GM18505 (cell line): Measurements from ENCODE around the gene DPH5.
"Not testable (repeated sequence)": the region's sequence is repeated elsewhere in the genome, so short reads cannot be mapped to it uniquely, and the experiment has no call there.

Source experiments
- ATAC-seq: cut with Tn5 transposase; IDR thresholded peaks from one replicate; pipeline ENCODE4 v1.9.1; 2021; ENCODE audit not compliant: unreplicated experiment
- POLR2A ChIP-seq: IDR thresholded peaks from 4 replicates; pipeline ENCODE4 v1.6.1; 2011; ENCODE audit warnings: borderline replicate concordance; ENCODE audit not compliant: insufficient read depth, insufficient read length; ENCODE audit errors: extremely low read depth

Gene DPH5

GRCh38 chr1:101043776-101044175, 18.2 kb upstream of the DPH5 start:
- no peak for ATAC-seq
- no peak for TF ChIP-seq POLR2A

DNA sequence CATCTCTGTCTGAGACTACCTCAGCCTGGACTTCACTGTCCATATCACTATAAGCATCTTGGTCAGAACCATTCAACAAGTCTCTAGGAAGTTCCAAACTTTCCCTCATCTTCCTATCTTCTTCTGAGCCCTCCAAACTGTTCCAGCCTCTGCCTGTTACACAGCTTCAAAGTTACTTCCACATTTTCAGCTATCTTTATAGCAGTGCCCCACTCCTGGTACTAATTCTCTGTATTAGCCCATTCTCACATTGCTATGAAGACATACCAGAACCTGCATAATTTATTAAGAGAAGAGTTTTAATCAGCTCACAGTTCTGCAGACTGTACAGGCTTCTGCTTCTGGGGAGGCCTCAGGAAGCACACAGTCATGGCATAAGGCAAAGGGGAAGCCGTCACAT, 15.7 kb upstream of the DPH5 start:
- no peak for TF ChIP-seq POLR2A
- ATAC-seq, result no peak

- no peak for ATAC-seq
- TF ChIP-seq POLR2A, result no peak
Measured at GRCh38 chr1:101040666-101041065, 15.1 kb upstream of the DPH5 start.

DNA sequence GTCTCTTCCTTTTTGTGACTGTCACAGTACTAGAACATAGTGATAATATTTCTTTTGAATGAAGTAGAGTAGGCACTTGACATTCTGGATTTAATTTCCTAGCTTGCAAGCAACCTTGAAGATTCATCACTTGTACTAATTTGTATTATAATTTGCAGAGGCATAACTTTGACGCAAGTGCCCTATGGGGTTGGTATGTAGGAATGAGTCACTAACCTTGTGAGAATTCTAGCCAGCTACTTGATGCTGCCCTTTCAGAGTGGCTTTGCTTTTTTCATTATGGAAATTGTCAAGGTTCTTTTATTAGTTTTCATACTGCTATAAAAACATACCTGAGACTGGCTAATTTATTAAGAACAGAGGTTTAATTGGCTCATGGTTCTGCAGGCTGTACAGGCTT, 13.7 kb upstream of the DPH5 start:
- no peak for TF ChIP-seq POLR2A
- ATAC-seq, result no peak

DNA sequence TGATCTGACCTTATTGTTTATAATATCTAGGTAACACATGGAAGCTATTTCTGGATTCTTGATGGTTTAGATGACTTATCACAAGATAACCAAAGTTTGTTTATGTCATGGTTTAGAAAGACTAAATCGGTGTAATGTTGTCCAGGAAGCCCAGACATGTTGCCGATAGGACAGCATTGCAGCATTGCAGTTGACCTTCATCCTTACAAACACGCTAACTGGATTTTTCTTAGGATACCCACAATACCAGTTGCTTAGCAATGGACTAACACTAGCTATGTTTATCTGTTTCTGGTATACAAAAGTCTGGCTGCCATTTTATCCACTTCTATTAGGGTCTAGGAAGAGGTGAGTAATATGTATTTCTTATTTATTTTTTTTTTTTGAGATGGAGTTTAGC, 11.7 kb upstream of the DPH5 start:
- no peak for ATAC-seq
- no peak for TF ChIP-seq POLR2A

DNA sequence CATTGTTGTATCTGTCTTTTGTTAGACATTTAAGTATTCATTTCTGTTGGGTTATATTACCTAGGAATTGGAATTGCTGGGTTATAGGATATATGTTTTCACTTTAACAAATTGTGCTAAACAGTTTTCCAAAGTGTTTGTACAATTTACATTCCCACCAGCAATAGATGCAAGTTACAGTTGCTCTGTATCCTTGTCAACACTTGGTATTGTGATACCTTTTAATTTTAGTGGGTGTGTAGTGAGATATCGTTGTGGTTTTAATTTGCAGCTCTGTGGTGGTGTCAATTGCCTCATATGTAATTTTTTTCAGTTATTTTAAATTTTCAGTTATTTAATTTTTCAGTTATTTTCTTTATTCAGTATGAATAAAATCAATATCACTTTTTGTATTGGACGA, 7.4 kb upstream of the DPH5 start:
- no peak for TF ChIP-seq POLR2A
- ATAC-seq, result no peak

GRCh38 chr1:101032129-101032528, 6.5 kb upstream of the DPH5 start:
- not testable (repeated sequence) for ATAC-seq

- ATAC-seq, result no peak
- no peak for TF ChIP-seq POLR2A
Measured at GRCh38 chr1:101030881-101031280, 5.3 kb upstream of the DPH5 start.

DNA sequence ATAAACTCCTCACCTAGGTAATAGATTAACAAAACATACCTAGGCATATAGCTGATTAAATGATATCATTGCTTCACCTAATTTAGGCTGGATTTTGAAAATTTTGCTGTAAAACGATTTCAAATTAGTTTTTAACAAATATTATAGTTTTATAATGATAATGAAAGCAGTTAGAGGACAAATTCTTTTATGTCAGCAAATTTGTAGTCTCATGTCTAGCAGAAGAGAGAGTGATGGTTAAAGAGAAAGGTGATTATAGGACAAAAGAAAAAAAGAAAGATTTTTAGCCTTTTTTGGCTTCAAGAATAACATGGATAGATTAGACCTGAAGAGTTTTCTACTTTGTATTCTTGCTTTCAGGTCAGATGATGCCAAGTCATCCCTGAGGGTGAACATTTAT, 3.6 kb upstream of the DPH5 start:
- no peak for TF ChIP-seq POLR2A
- no peak for ATAC-seq

DNA sequence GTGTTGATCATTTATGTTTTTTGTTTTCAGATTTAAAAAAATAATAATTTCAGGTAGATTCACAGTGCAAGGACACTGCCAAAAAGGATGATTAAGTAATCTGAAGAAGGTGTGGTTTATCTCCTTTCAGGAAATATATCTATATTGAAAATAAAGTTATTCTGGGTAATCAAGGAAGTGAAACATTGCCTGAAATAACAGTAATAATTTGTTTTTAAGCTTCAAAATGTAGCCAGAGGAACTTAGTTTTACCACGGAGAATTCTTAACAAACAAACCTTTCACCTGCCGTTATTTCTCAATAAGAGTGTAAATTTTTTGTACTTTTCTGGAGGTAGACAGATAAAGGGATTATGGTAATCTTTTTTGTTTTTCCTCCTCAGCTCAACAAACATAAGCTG, 2.9 kb upstream of the DPH5 start:
- ATAC-seq, result no peak
- TF ChIP-seq POLR2A, result no peak

GRCh38 chr1:101027194-101027772, 1.7 kb upstream of the DPH5 start:
- no peak for TF ChIP-seq POLR2A
- no peak for ATAC-seq

DNA sequence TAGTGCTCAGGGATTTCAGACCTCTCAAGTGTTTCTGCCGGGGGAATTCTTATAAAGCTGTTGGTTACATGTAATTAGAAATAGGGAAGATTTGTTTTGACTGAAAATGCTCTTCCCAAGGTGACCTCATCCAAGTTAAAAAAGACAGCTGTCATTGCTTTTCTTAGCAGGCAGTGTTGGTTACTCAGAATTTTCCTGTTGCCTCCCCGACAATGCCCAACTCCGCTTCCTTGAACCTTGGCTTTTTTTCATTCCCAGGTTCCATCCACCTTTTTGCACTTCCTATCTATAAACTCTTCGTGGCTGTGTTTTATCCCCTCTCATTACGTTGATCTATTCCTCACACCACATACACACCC, 825 bp upstream of the DPH5 start:
- TF ChIP-seq POLR2A, result no peak

GRCh38 chr1:101025283-101025656, 314 bp downstream of the DPH5 start:
- TF ChIP-seq POLR2A, result no peak
- ATAC-seq, result peak; percentile 18

More for the DNA sequence above, 825 bp upstream of the DPH5 start:
- ATAC-seq, result no peak

DNA sequence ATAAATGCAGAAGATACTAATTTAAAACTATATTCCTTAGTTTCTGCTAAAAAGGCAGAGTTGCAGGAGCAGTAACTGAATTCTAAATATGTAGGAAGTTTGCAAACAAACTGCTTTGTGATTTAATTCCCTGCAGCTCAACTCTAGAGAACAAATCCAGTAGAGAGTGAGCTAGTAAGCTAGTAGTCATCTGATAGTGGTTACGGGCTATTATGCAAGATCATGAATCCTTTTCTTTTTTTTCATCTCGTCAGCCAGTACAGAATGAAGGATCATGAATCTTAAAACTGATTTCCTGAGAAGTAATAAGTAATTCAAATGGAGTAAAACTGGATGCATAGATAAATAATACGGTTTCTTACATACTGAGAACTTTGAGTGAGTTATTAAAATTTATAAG, 3.3 kb downstream of the DPH5 start:
- ATAC-seq, result no peak
- TF ChIP-seq POLR2A, result no peak

DNA sequence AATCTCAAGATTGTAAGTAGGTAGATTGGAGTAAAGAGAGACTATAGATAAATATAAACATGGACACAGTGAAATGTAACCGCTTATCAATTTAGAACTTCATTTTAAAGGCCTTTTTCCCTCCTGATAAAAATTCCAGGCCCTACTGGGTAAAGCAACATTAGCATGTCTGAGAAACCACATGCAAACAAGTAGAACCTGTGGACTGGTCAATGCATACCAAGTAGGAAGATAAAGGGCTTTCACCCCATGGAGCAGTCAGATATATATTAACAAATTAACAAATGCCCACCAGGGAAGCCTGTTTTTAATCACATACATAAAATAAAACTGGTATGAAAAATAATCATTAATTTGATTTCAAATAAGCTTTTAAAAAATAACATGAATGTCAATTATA, 8.1 kb downstream of the DPH5 start:
- ATAC-seq, result no peak
- no peak for TF ChIP-seq POLR2A

DNA sequence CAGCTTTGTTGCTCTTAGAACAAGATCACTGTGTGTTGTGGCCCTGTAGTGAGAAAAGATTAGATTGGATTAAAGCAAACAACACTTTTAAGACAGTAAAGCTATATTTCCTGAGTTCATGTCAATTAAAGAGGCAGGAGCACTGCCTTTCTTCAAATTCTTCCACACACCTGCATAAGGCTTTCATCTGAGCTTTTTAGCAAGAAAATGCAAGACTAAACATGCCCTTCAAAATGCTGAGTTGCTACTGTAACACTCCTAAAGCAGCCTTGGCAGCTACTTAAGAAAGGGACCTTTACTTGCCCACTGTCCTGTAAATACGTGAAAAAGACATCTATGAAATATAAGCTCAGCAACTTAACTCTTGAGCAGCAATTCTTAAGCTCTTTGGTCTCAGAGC, 11.8 kb downstream of the DPH5 start:
- TF ChIP-seq POLR2A, result no peak
- ATAC-seq, result no peak

GRCh38 chr1:101008229-101008834, 17.3 kb downstream of the DPH5 start:
- ATAC-seq, result no peak
- TF ChIP-seq POLR2A, result no peak
